Measurements from ENCODE around the gene CFTR. TPM values are rescaled to one million over a fixed set of nuclear protein-coding genes. Genes with fewer than 3 reads are reported as not detected.

Gene CFTR
- total and polyA plus RNA-seq, 10 of the 15 experiments (the other 5 are each of a cell fraction or from before 2014, with no cell fraction given) = 0.02 to 2.3 (median 0.21) TPM; not detected in 1

- H3K9me3 ChIP-seq (replicated peaks; ENCODE audit: control insufficient read depth, insufficient read depth, low read length) = no peaks in the 10 kb centered on the region
- in situ Hi-C loops (cut with MboI) = no loop called here
- H3K27ac ChIP-seq (ENCODE audit: control insufficient read depth, insufficient read depth) = no peak overlapping the region
- no peak for TF ChIP-seq NRF1 (conservative IDR thresholded peaks at IDR 0.05; ENCODE audit: low read depth, low read length)
- no peak for TF ChIP-seq KDM1A (IDR thresholded peaks at IDR 0.05; ENCODE audit: borderline replicate concordance)
- RAD21 ChIA-PET (ENCODE audit: unreplicated experiment) = no interaction called here
- FAIRE-seq (no peak), DNase-seq (ENCODE audit: low read depth, low spot score) (no peak), ATAC-seq (no peak)
- no peak overlapping the region for H3K4me3 ChIP-seq
- no peaks in the 10 kb centered on the region for H4K20me1 ChIP-seq (ENCODE audit: control insufficient read depth, insufficient read depth)
- SMC1A ChIA-PET (ENCODE audit: uncharacterized antibody, unreplicated experiment) = interaction anchor here (0.8 to 1.3 kb wide), 3 partner anchors 16 to 290 kb away, joined by 3 read pairs; no protein-coding TSS in a partner anchor
- no peak overlapping the region for H2AFZ ChIP-seq (ENCODE audit: control insufficient read depth, low read depth, low read length)
- BruUV-seq (replicated peaks) = no TSS peak
- H3K27me3 ChIP-seq (replicated peaks in 1 of 2; ENCODE audit: control insufficient read depth in 2 of 2, insufficient read depth in 2 of 2, low read length in 1 of 2) = 0 out of 4 replicates have a peak, but pooled peaks cover 0 to 2% of the 10 kb centered on the region in 2 experiments
- intact Hi-C loops (cut with micrococcal nuclease; ENCODE audit: unreplicated experiment) = no loop called here
- H3K79me2 ChIP-seq (ENCODE audit: control insufficient read depth, insufficient read depth, low read length) = no peaks in the 10 kb centered on the region
- CTCF ChIA-PET = interaction anchor here (1.6 kb wide), 1 partner anchor 17 kb away, joined by 4 read pairs; no protein-coding TSS in a partner anchor
- 30% methylated on average over 3 of the region's 3 CpGs for WGBS (ENCODE audit: insufficient coverage, insufficient replicate concordance, low lambda C conversion rate, missing lambda C conversion rate)
- POLR2A ChIA-PET = no interaction called here
- H3K4me2 ChIP-seq (ENCODE audit: control insufficient read depth, insufficient read depth) = no peak overlapping the region
- no peaks in the 10 kb centered on the region for H3K36me3 ChIP-seq (ENCODE audit: control insufficient read depth in 2 of 2, insufficient read depth in 2 of 2, low read length in 1 of 2)
- no peak overlapping the region for H3K9ac ChIP-seq (ENCODE audit: control insufficient read depth, insufficient read depth, low read length)
- H3K4me1 ChIP-seq (ENCODE audit: control insufficient read depth, insufficient read depth, low read length) = no peaks in the 10 kb centered on the region
These were observed 210.3 kb downstream of the CFTR start for GRCh38 chr7:117690147-117690546.

GRCh38 chr7:117692338-117692737 is 212.5 kb downstream of the CFTR start:
- no TSS peak for BruUV-seq (replicated peaks)
- SMC1A ChIA-PET (ENCODE audit: uncharacterized antibody, unreplicated experiment) = interaction anchor here (0.7 kb wide), 1 partner anchor 292 kb away, joined by 3 read pairs; no protein-coding TSS in a partner anchor
- no peak for DNase-seq (ENCODE audit: low read depth, low spot score)

More at GRCh38 chr7:117692338-117692737, 212.5 kb downstream of the CFTR start:
- FAIRE-seq (no peak), ATAC-seq (no peak)
- Histone ChIP-seq H3K27me3 (replicated peaks in 1 of 2; ENCODE audit: control insufficient read depth in 2 of 2, insufficient read depth in 2 of 2, low read length in 1 of 2) (no peaks in the 10 kb centered on the region), H3K36me3 (ENCODE audit: control insufficient read depth in 2 of 2, insufficient read depth in 2 of 2, low read length in 1 of 2) (no peaks in the 10 kb centered on the region), H3K27ac (ENCODE audit: control insufficient read depth, insufficient read depth) (no peak overlapping the region), H3K79me2 (ENCODE audit: control insufficient read depth, insufficient read depth, low read length) (no peaks in the 10 kb centered on the region), H3K4me2 (ENCODE audit: control insufficient read depth, insufficient read depth) (no peak overlapping the region), H2AFZ (ENCODE audit: control insufficient read depth, low read depth, low read length) (no peak overlapping the region), H3K4me1 (ENCODE audit: control insufficient read depth, insufficient read depth, low read length) (no peaks in the 10 kb centered on the region), H4K20me1 (ENCODE audit: control insufficient read depth, insufficient read depth) (no peaks in the 10 kb centered on the region), H3K4me3 (no peak overlapping the region), H3K9ac (ENCODE audit: control insufficient read depth, insufficient read depth, low read length) (no peak overlapping the region), H3K9me3 (replicated peaks; ENCODE audit: control insufficient read depth, insufficient read depth, low read length) (no peaks in the 10 kb centered on the region)
- CTCF ChIA-PET = interaction anchor here (0.7 kb wide), 1 partner anchor 20 kb away, joined by 3 read pairs; no protein-coding TSS in a partner anchor
- intact Hi-C loops (cut with micrococcal nuclease; ENCODE audit: unreplicated experiment) (no loop called here), in situ Hi-C loops (cut with MboI) (no loop called here)
- POLR2A ChIA-PET = no interaction called here
- RAD21 ChIA-PET (ENCODE audit: unreplicated experiment) = interaction anchor here (0.9 kb wide), 1 partner anchor 15 kb away, joined by 3 read pairs; no protein-coding TSS in a partner anchor
- 84% methylated on average over 7 of the region's 7 CpGs for WGBS (ENCODE audit: insufficient coverage, insufficient replicate concordance, low lambda C conversion rate, missing lambda C conversion rate)
- no peak for TF ChIP-seq NR2C2 (IDR thresholded peaks at IDR 0.05; ENCODE audit: borderline replicate concordance, control insufficient read depth, insufficient read length, low read depth)

Measured in GM12878 (cell line).